PFSK-1 (cell line): Measurements from ENCODE around the gene TMEM266.

ENCODE experiments used
- POLR2AphosphoS5 ChIP-seq: IDR thresholded peaks from 2 replicates; pipeline ENCODE4 v1.6.1; 2012; ENCODE audit warnings: low read depth, mild to moderate bottlenecking, control low read depth, low read length, moderate library complexity
- TAF1 ChIP-seq: IDR thresholded peaks from 2 replicates; pipeline ENCODE4 v1.6.1; 2012; ENCODE audit warnings: low read length, control low read depth, borderline replicate concordance; ENCODE audit not compliant: insufficient read depth

DNA sequence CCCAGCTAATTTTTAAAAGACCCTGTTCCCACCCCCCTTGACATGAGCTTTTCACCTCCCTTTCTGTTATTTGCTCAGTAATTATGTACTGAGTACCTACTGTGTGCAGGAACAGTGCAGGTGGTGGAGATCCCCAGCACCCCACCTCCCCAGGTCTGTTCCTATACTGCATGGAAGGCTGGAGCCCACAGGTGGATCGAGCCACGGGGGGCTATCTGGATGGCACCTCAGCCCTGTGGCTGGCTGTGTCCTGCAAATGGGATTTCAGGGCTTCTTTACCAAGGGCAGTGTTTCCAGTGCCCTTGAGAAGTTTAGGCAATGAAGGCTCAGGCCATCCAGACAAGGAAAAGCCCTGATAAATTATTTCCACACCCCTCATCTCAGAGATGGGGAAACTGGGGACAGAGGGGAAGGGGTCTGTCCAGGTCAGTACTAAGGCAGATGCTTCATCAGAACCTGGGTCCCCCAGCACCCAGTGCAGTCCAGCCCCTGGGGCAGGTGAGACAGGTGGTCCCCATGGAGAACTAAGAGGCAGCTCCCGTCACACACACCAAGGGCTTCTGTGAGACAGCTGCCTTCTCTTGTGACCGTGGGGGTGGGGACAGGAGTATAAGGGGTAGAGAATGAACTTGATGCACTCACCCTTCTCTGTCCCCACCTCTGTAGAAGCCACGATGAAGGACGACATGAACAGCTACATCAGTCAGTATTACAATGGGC is 141.9 kb downstream of the TMEM266 start:
- no peak for TF ChIP-seq POLR2AphosphoS5
- TF ChIP-seq TAF1, result no peak
